ENCODE data around the gene MS4A15.

MS4A15 gene

DNA sequence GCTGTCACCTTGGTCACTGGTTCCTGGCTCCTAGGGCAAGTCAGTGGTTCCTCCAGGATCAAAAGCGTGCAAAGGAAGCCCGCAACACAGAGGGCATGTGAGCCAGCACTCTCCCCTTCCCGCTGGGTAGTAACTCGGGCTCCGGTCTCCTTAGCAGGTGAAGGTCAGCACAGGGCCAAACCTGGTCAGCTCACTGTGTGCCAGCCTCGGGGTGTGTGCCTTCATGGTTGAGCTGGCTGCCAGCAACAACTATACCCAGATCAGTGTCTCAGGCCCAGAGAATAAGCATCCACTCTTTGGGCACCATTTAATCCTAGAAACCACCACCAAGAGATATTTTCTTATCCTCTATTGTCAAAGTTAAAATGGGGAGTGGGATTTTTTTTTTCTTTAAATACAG is 69.1 kb downstream of the MS4A15 start:
- no peak for DNase-seq
- intact Hi-C loops (cut with DNase I), result no loop called here
